ENCODE measurements around the gene PI4KB. TPM values are rescaled to one million over a fixed set of nuclear protein-coding genes. Genes with fewer than 3 reads are reported as not detected.

The PI4KB gene
- total RNA-seq, 1 experiment from 2014 or later: 62.8 TPM

- no peak for TF ChIP-seq EZH2 (IDR thresholded peaks at IDR 0.05; ENCODE audit: borderline replicate concordance, low read depth, low read length, poor library complexity, severe bottlenecking)
- no peak for TF ChIP-seq CTCF (conservative IDR thresholded peaks at IDR 0.05; ENCODE audit: low read depth, low read length)
- no peak overlapping the region for H3K4me3 ChIP-seq (ENCODE audit: low read depth, low read length, poor library complexity, severe bottlenecking)
- peaks cover 32% of the 10 kb centered on the region for H3K36me3 ChIP-seq (ENCODE audit: insufficient read depth, low read length, poor library complexity, severe bottlenecking)
- H3K9me3 ChIP-seq (ENCODE audit: low read depth, low read length, poor library complexity, severe bottlenecking): no peaks in the 10 kb centered on the region
- no peak for DNase-seq (ENCODE audit: low spot score)
- no peaks in the 10 kb centered on the region for H3K27me3 ChIP-seq (replicated peaks; ENCODE audit: insufficient read depth, low read depth, low read length, poor library complexity)
- intact Hi-C loops (cut with micrococcal nuclease; ENCODE audit: unreplicated experiment): no loop called here
- POLR2A ChIA-PET (ENCODE audit: low non-redundant PET): no interaction called here
- no peak overlapping the region for H3K27ac ChIP-seq (ENCODE audit: low read depth, low read length, poor library complexity, severe bottlenecking)
- no peaks in the 10 kb centered on the region for H3K4me1 ChIP-seq (ENCODE audit: insufficient read depth, low read length, poor library complexity, severe bottlenecking)
- CTCF ChIA-PET: interaction anchor here (1.5 kb wide), 1 partner anchor 18 kb away, joined by 3 read pairs; no protein-coding TSS in a partner anchor
- BruUV-seq (replicated peaks): no TSS peak
Observed at GRCh38 chr1:151318975-151319374, 8.2 kb downstream of the PI4KB start.

- CTCF ChIA-PET: no interaction called here
- H3K36me3 ChIP-seq (ENCODE audit: insufficient read depth, low read length, poor library complexity, severe bottlenecking): peaks cover 36% of the 10 kb centered on the region
- H3K27ac ChIP-seq (ENCODE audit: low read depth, low read length, poor library complexity, severe bottlenecking): no peak overlapping the region
- POLR2A ChIA-PET (ENCODE audit: low non-redundant PET): no interaction called here
- no peaks in the 10 kb centered on the region for H3K27me3 ChIP-seq (replicated peaks; ENCODE audit: insufficient read depth, low read depth, low read length, poor library complexity)
- no peaks in the 10 kb centered on the region for H3K4me1 ChIP-seq (ENCODE audit: insufficient read depth, low read length, poor library complexity, severe bottlenecking)
- intact Hi-C loops (cut with micrococcal nuclease; ENCODE audit: unreplicated experiment): no loop called here
- no peak for DNase-seq (ENCODE audit: low spot score)
- no TSS peak for BruUV-seq (replicated peaks)
- no peaks in the 10 kb centered on the region for H3K9me3 ChIP-seq (ENCODE audit: low read depth, low read length, poor library complexity, severe bottlenecking)
- no peak overlapping the region for H3K4me3 ChIP-seq (ENCODE audit: low read depth, low read length, poor library complexity, severe bottlenecking)
- no peak for TF ChIP-seq CTCF (conservative IDR thresholded peaks at IDR 0.05; ENCODE audit: low read depth, low read length)
- no peak for TF ChIP-seq EZH2 (IDR thresholded peaks at IDR 0.05; ENCODE audit: borderline replicate concordance, low read depth, low read length, poor library complexity, severe bottlenecking)
Observed at GRCh38 chr1:151315565-151316235, 11.5 kb downstream of the PI4KB start.

- no peak overlapping the region for H3K27ac ChIP-seq (ENCODE audit: low read depth, low read length, poor library complexity, severe bottlenecking)
- H3K4me1 ChIP-seq (ENCODE audit: insufficient read depth, low read length, poor library complexity, severe bottlenecking): no peaks in the 10 kb centered on the region
- peaks cover 33% of the 10 kb centered on the region for H3K36me3 ChIP-seq (ENCODE audit: insufficient read depth, low read length, poor library complexity, severe bottlenecking)
- no TSS peak for BruUV-seq (replicated peaks)
- intact Hi-C loops (cut with micrococcal nuclease; ENCODE audit: unreplicated experiment): no loop called here
- ChIA-PET CTCF (no interaction called here), POLR2A (ENCODE audit: low non-redundant PET) (no interaction called here)
- no peak overlapping the region for H3K4me3 ChIP-seq (ENCODE audit: low read depth, low read length, poor library complexity, severe bottlenecking)
- no peaks in the 10 kb centered on the region for H3K9me3 ChIP-seq (ENCODE audit: low read depth, low read length, poor library complexity, severe bottlenecking)
- no peak for DNase-seq (ENCODE audit: low spot score)
- no peak for TF ChIP-seq EZH2 (IDR thresholded peaks at IDR 0.05; ENCODE audit: borderline replicate concordance, low read depth, low read length, poor library complexity, severe bottlenecking)
- no peak for TF ChIP-seq CTCF (conservative IDR thresholded peaks at IDR 0.05; ENCODE audit: low read depth, low read length)
- no peaks in the 10 kb centered on the region for H3K27me3 ChIP-seq (replicated peaks; ENCODE audit: insufficient read depth, low read depth, low read length, poor library complexity)
Observed at GRCh38 chr1:151314137-151314875, 12.9 kb downstream of the PI4KB start.
